ENCODE data around the gene AOC3.
"Not testable (repeated sequence)": the region's sequence is repeated elsewhere in the genome, so short reads cannot be mapped to it uniquely, and the experiment has no call there.

Gene AOC3

DNA sequence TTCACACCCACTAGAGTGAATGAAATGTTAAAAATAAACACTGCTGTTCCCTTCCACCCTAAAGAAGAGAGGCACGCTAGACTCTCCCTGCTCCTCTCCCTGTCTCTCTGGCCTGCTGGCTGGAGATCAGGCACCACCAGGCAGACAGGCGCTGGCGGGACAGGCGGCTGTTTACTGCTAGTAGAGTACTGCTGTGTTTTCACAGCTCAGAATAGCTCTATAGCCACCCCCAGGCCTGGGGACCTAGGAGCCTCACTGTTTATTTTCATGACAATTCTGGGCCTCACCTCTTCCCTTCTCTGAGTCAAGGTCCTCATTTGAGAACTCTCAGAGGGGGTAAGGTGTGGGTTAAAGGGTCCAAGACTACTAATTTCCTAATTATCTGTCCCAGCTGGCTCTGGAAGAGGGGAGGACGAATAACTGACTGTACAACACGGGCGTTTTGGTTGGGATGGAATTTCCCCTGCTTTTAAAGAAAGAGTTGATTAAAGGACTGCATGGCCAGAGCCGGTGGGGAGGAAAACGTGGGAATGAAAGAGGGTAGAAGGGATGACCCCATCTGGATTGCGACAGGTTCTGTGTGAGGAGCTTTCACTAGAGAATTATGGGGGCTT lies 40.6 kb downstream of the AOC3 start:
- no peak for DNase-seq (ENCODE audit: low spot score)

DNA sequence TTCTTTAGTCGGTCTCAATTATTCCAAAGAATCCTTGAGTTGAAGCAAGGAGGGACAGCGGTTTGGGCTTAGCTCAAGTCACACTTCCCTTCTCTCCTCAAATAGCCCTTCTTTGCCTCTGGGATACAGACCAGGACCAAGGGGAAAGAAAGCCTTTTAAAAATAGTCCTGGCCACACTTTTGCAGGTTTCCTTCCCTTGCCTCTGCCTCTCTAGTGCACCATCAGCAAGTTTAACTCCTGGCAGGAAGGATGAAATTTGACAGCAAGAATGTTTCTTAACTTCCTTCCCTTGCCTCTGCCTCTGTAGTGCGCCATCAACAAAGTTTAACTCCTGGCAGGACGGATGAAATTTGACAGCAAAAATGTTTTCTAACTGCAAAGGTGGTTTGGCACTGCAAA lies 42.4 kb downstream of the AOC3 start:
- DNase-seq (ENCODE audit: low spot score), result no peak

- no peak for DNase-seq (ENCODE audit: low spot score)
Observed at GRCh38 chr17:42894283-42895184, 43.5 kb downstream of the AOC3 start.

DNA sequence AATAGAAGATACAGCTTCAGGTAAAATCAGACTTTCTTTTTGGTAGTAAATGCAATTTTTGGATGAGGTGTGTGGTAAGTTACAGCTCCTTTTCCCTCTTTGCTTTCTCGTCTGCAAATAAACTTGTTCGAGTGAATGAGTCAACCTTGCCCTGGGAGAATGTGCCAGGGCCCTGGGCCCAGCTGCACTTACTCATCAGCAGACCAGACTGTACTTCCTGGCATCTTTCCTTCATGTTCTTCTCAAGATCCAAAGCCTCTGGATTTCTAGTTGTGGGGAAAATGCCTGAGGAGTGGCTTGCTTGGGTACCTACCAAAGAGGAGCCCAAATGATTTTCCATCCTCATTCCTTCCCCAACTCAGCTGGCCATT lies 44.2 kb downstream of the AOC3 start:
- DNase-seq (ENCODE audit: low spot score), result no peak

DNA sequence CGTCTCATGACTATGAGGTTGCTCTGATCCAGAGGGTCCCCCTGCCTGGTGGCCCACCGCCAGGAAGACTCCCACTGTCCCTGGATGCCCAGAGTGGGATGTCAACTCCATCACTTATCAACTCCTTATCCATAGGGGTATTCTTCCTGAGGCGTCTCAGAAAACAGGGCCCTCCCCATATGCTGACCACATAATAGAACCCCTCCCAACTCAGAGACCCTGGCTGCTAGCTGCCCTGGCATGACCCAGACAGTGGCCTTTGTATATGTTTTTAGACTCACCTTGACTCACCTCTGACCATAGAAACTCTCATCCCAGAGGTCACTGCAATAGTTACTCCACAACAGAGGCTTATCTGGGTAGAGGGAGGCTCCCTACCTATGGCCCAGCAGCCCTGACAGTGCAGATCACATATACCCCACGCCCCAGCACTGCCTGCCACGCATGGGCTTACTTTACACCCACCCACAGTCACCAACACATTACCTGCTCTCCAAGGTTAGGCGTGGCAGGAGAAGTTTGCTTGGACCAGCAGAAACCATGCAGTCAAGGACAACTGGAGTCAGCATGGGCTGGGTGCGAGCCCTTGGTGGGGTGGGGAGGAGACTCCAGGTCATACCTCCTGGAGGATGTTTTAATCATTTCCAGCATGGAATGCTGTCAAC lies 47.3 kb downstream of the AOC3 start:
- DNase-seq (ENCODE audit: low spot score), result no peak

DNA sequence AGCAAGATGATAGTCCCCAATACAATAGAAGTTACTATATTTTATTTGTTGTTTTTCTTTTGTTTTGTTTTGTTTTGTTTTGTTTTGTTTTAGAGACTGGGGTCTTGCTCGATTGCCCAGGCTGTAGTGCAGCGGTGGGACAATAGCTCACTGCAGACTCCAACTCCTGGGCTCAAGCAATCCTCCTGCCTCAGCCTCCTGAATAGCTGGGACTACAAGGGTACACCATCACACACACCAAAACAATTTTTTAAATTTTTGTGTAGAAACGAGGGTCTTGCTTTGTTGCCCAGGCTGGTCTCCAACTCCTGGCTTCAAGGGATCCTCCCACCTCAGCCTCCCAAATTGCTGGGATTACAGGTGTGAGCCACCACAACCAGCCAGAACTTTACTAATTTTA lies 49.0 kb downstream of the AOC3 start:
- not testable (repeated sequence) for DNase-seq (ENCODE audit: low spot score)

- no peak for DNase-seq (ENCODE audit: low spot score)
Observed at GRCh38 chr17:42900460-42901331, 49.7 kb downstream of the AOC3 start, which contains the start of gene G6PC1. Gene G6PC1, plus strand, starts transcription at chr17:42900799. Its CDS starts 78 bp downstream, at chr17:42900877.

DNA sequence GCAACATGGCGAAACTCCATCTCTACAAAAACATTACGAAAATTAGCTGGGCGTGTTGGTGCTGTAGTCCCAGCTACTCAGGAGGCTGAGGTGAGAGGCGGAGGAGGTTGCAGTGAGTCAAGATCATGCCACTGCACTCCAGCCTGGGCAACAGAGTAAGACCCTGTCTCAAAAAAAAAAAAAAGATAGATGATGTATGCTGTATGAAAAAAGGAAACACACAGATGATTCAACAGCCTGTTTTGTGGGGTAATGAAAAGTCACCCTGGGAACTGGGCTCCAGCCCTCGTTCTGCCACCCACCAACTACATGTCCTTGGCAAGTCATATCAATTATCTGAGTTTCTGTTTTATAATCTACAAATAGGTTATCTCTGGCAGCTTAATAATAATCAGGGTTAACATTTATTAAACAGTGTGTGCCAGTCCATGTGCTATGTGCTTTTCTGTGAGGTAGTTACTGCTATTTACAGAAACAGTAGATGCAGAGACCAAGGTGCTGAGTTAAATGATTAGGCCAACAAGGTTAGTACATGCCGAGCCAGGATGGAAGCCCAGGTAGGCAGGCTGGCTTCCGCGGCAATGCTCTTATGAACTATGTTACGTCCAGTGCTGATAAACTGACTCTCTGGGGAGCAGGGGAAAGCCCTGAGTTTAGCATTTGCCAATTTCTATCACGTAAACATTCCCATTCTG lies 50.7 kb downstream of the AOC3 start:
- DNase-seq (ENCODE audit: low spot score), result no peak

DNA sequence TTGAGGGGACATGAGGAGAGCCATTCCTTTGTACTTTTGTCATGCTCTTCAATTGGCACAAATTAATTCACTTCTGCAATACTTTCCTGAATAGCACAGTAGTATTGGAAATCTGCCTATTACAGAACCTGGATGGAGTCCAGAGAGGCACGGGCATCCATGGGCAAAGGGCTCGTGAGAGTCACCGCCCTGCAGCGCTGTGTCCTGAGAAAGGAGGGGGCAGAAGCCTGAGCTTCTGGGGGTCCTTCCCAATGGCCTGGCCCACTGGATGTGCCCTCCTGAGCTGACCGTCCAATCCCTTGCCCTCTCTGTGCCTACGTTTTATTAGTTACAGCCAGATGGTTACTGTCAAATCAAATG lies 53.1 kb downstream of the AOC3 start:
- no peak for DNase-seq (ENCODE audit: low spot score)

DNA sequence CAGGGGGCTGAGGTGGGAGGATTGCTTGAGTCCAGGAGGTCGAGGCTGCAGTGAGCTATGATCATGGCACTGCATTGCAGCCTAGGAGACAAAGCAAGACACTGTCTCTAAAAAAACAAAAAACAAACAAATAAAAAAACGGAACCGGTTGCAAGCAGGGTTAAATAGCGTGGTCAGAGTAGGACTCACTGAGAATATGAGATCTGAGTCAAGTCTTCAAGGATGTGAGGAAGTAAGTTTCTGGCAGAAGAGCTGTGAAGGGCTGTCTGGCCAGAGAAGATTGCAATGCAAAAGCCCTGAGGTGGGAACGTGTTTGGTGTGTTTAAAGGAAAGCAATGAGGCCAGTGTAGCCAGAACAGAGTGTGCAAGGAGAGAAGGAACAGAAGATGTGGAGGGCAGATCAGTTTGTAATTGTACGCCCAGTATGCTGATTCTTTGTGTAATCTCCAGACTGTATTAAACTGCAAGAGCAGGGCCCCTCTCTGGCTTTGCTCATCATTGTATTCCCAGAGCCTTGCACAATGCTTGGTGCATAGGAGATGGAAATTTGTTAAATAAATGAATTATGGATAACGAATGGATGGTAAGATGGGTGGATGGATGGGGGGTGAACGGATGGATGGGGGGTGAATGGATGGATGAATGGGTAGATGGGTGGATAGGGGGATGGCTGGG lies 55.9 kb downstream of the AOC3 start:
- no peak for DNase-seq (ENCODE audit: low spot score)
